PC-9 (cell line): ENCODE measurements around the gene SDHB.

Experiments
- EZH2 ChIP-seq: fragments of 200-600 bp; sonication (generic); IDR thresholded peaks from 2 replicates; pipeline ENCODE4 v1.8.0; 2017; ENCODE audit warnings: antibody characterized with exemption, low read depth
- TF ChIP-seq, protein P1 (sequence below): fragments of 200-600 bp; sonication (generic); conservative IDR thresholded peaks from 2 replicates; pipeline ENCODE4 v1.6.1; 2017; ENCODE audit warnings: mixed run types, antibody characterized with exemption, mild to moderate bottlenecking, moderate library complexity

DNA sequence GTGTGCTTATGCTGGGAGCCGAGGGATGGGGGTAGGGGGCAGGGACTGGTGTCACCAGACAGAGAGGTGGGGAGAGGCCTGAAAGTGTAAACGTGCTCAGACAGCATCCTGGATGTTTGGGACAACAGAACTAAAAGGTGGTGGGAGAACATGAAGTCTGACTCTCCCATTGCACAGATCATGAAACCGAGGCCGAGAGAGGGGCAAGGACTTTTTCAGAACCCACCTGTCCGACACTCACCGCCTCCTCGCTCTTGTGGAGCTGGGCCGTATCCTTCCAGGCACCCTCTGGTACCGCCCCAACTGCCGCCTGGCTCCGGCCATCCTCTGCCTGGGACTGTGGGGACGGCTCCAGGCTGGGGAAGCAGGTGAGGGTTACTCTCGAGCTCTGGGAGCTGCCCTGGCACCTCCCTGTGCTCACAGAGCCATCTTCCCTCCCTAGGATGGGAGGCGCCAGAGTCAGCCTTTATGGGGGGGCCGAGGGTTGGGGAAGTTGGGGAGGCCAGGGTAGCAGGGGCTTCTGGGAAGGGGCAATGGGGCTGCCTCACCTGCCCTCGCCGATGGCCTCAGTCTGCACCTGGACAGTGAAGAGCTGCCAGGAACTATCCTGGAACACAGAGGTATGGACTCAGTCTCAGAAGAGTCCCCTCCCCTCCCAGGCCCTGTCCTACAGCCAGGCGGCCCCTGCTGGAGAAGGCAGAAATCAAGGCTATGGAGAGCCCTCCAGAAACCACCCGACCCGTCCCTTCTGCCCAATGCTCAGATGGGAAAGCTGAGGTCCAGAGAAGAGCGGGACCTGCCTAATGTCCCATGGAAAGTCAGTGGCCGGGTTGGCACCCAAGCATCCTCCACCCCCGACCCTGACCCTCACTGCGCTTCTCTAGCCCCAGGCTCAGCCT is 49.1 kb downstream of the SDHB start:
- TF ChIP-seq, protein P1, sequence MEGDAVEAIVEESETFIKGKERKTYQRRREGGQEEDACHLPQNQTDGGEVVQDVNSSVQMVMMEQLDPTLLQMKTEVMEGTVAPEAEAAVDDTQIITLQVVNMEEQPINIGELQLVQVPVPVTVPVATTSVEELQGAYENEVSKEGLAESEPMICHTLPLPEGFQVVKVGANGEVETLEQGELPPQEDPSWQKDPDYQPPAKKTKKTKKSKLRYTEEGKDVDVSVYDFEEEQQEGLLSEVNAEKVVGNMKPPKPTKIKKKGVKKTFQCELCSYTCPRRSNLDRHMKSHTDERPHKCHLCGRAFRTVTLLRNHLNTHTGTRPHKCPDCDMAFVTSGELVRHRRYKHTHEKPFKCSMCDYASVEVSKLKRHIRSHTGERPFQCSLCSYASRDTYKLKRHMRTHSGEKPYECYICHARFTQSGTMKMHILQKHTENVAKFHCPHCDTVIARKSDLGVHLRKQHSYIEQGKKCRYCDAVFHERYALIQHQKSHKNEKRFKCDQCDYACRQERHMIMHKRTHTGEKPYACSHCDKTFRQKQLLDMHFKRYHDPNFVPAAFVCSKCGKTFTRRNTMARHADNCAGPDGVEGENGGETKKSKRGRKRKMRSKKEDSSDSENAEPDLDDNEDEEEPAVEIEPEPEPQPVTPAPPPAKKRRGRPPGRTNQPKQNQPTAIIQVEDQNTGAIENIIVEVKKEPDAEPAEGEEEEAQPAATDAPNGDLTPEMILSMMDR, result no peak
- TF ChIP-seq EZH2, result no peak
